ENCODE data around the gene CTTNBP2NL. TPM values are rescaled to one million over a fixed set of nuclear protein-coding genes. Genes with fewer than 3 reads are reported as not detected.
A peak's percentile ranks its signal among the peaks of the same experiment; 100 is the strongest.

The CTTNBP2NL gene
- polyA plus RNA-seq, 3 donors: 1.6 to 4.9 (median 3.0) TPM

- H3K36me3 Mint-ChIP-seq: no peaks in the 10 kb centered on the region
- Histone ChIP-seq H3K36me3 (replicated peaks in 1 of 2; ENCODE audit: control insufficient read depth in 1 of 2, insufficient read depth in 2 of 2, low read length in 2 of 2) (no peaks in the 10 kb centered on the region), H3K27me3 (ENCODE audit: control insufficient read depth in 2 of 2, insufficient read depth in 2 of 2, low read length in 2 of 2) (peaks cover 0 to 2% of the 10 kb centered on the region in 2 donors), H3K4me2 (replicated peaks; ENCODE audit: extremely low read depth, low read length, poor library complexity, severe bottlenecking) (no peak overlapping the region), H3K9ac (ENCODE audit: insufficient read depth, low read length, poor library complexity, severe bottlenecking) (no peak overlapping the region), H3K4me3 (replicated peaks in 1 of 3; ENCODE audit: low read depth in 2 of 3, low read length in 3 of 3) (no peak overlapping the region), H3K79me2 (ENCODE audit: insufficient read depth, low read length) (no peaks in the 10 kb centered on the region), H2AFZ (ENCODE audit: insufficient read depth, low read depth, low read length, poor library complexity, severe bottlenecking) (no peak overlapping the region), H4K20me1 (ENCODE audit: insufficient read depth, low read length) (no peaks in the 10 kb centered on the region), H3K4me1 (ENCODE audit: control insufficient read depth in 1 of 2, insufficient read depth in 2 of 2, low read length in 2 of 2) (peaks cover 7 to 10% of the 10 kb centered on the region in 2 donors), H3K27ac (ENCODE audit: low read depth in 1 of 2, low read length in 2 of 2) (no peak overlapping the region), H3K9me3 (replicated peaks in 1 of 2; ENCODE audit: control insufficient read depth in 1 of 2, insufficient read depth in 1 of 2, low read length in 2 of 2) (no peaks in the 10 kb centered on the region)
- TF ChIP-seq, protein P1, sequence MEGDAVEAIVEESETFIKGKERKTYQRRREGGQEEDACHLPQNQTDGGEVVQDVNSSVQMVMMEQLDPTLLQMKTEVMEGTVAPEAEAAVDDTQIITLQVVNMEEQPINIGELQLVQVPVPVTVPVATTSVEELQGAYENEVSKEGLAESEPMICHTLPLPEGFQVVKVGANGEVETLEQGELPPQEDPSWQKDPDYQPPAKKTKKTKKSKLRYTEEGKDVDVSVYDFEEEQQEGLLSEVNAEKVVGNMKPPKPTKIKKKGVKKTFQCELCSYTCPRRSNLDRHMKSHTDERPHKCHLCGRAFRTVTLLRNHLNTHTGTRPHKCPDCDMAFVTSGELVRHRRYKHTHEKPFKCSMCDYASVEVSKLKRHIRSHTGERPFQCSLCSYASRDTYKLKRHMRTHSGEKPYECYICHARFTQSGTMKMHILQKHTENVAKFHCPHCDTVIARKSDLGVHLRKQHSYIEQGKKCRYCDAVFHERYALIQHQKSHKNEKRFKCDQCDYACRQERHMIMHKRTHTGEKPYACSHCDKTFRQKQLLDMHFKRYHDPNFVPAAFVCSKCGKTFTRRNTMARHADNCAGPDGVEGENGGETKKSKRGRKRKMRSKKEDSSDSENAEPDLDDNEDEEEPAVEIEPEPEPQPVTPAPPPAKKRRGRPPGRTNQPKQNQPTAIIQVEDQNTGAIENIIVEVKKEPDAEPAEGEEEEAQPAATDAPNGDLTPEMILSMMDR (IDR thresholded peaks at IDR 0.05): no peak
- peaks cover 0 to 3% (median 0%) of the 10 kb centered on the region in 7 donors for H3K9me3 Mint-ChIP-seq
- no peak for DNase-seq
- peaks cover 9 to 23% (median 15%) of the 10 kb centered on the region in 3 donors for H3K27me3 Mint-ChIP-seq (ENCODE audit: low read depth in 3 of 3)
- H3K27ac Mint-ChIP-seq: peak overlapping the region in 1 of 7 donors; percentile 31
- no CpG with 5 or more reads among the region's 3 CpGs for WGBS (ENCODE audit: insufficient coverage)
- no peak overlapping the region for H3K4me3 Mint-ChIP-seq
- intact Hi-C loops (cut with micrococcal nuclease): no loop called here
- H3K4me1 Mint-ChIP-seq: peaks cover 8% of the 10 kb centered on the region
Observed at GRCh38 chr1:112387807-112388206, 8.2 kb upstream of the CTTNBP2NL start.

DNA sequence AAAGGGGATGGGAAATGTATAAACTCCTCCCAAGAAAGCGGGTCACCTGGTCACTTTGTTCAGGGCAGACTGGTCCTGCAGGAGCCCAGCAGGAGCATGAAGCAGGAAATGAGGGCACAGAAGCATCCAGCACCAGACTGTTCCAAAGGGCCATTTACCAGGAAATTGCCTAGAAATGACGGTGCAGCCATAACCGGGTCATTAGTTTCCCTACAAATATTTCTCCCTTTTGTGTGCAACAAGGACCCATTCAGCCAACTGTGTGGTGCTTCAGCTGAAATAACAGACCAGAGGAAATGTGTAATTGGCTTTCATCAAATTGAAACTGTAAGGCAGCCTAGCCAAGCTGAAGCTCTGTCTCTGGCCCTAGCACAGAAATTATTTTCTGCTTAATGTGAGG lies 7.6 kb upstream of the CTTNBP2NL start:
- Histone ChIP-seq H3K27ac (ENCODE audit: low read depth in 1 of 2, low read length in 2 of 2) (no peak overlapping the region), H3K36me3 (replicated peaks in 1 of 2; ENCODE audit: control insufficient read depth in 1 of 2, insufficient read depth in 2 of 2, low read length in 2 of 2) (no peaks in the 10 kb centered on the region), H3K4me2 (replicated peaks; ENCODE audit: extremely low read depth, low read length, poor library complexity, severe bottlenecking) (no peak overlapping the region), H4K20me1 (ENCODE audit: insufficient read depth, low read length) (no peaks in the 10 kb centered on the region), H3K4me1 (ENCODE audit: control insufficient read depth in 1 of 2, insufficient read depth in 2 of 2, low read length in 2 of 2) (peaks cover 9 to 13% of the 10 kb centered on the region in 2 donors), H3K79me2 (ENCODE audit: insufficient read depth, low read length) (no peaks in the 10 kb centered on the region), H2AFZ (ENCODE audit: insufficient read depth, low read depth, low read length, poor library complexity, severe bottlenecking) (no peak overlapping the region), H3K9me3 (replicated peaks in 1 of 2; ENCODE audit: control insufficient read depth in 1 of 2, insufficient read depth in 1 of 2, low read length in 2 of 2) (no peaks in the 10 kb centered on the region), H3K4me3 (replicated peaks in 1 of 3; ENCODE audit: low read depth in 2 of 3, low read length in 3 of 3) (no peak overlapping the region), H3K27me3 (ENCODE audit: control insufficient read depth in 2 of 2, insufficient read depth in 2 of 2, low read length in 2 of 2) (peaks cover 0 to 2% of the 10 kb centered on the region in 2 donors), H3K9ac (ENCODE audit: insufficient read depth, low read length, poor library complexity, severe bottlenecking) (no peak overlapping the region)
- intact Hi-C loops (cut with micrococcal nuclease): no loop called here
- Mint-ChIP-seq H3K27me3 (ENCODE audit: low read depth in 3 of 3) (peaks cover 5 to 23% (median 11%) of the 10 kb centered on the region in 3 donors), H3K36me3 (no peaks in the 10 kb centered on the region), H3K4me1 (peaks cover 9% of the 10 kb centered on the region), H3K4me3 (no peak overlapping the region), H3K27ac (no peak overlapping the region), H3K9me3 (peaks cover 0 to 3% (median 0%) of the 10 kb centered on the region in 7 donors)
- 52% methylated on average over 3 of the region's 3 CpGs for WGBS (ENCODE audit: insufficient coverage)
- DNase-seq: no peak
- TF ChIP-seq, protein P1 (IDR thresholded peaks at IDR 0.05): no peak
